Activated T-cell treated with anti-CD3 and anti-CD28 coated beads, Interleukin-2, amount 50 U/mL, for 48 hours (primary cell): ENCODE results near the gene POLE4.

Experiments
- DNase-seq, 2 experiments: peaks; one replicate each; pipeline ENCODE4 v3.0.0-alpha.2; 2020

Gene POLE4

DNA sequence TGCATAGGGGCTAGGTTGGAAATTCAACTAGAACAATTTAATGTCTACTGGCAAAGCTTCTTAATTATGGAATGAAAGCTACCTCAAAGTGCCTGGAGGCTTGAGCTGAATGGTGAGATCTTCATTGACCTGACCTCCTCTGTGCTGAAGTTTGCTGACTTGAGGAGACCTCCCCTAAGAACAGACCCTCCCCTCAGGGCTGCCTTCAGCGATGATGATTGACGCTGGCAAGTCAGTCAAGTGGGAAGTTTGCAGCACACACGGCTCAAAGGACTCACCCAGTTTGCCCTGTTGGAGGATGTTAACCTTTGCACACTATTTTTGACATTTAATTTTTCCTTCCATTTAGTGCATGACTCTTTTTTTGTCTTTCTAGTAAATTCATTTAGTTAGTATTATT is 17.2 kb upstream of the POLE4 start:
- no peak for DNase-seq

DNA sequence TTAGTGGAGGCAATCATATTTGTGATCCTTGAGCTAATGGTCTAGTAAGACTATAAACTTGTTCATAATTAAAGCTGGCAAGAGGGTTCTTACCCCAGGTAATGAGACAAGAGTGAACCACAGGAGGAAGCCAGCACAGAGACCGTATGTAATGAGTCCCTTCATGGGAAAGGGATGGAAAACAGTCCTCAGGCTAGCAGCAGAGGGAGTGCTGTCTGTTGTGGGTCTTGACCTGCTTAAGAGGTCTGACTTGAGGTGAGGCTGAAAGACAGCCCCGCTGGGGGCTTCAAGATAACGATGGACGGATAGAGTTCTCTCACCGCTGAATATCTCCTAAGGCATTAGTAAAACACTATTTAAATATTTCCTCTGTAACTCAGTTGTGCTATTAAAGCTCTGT is 16.2 kb upstream of the POLE4 start:
- no peak for DNase-seq

DNA sequence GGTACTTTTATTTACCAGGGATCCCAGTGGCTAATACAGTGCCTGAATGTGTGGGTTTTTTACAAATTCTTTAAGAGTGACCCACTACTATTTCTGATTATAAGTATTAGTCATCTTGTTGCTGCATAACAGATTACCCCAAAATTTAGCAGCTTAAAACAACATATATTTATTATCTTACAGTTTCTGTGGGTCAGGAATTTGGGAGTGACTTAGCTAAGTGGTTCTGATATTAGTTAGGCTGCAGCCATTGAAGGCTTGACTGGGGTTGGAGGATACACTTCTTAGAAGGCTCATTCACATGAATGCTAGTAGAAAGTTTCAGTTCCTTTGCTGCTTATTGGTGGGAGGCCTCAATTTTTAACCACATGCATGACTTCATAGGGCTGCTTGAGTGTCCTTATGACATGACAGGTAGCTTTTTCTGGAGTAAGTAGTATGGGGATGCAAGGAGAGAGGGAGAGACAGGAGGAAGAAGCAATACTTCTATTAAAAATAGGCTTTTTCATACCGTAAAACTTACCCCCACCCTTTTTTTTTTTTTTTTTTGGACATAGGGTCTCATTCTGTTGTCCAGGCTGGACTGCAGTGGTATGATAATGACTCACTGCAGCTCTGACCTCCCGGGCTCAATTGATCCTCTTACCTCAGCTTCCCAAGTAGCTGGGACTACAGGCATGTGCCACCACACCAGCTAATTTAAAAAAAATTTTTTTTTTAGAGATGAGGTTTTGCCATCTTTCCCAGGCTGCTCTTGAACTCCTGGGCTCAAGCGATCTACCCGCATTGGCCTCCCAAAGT is 13.3 kb upstream of the POLE4 start:
- no peak for DNase-seq

DNA sequence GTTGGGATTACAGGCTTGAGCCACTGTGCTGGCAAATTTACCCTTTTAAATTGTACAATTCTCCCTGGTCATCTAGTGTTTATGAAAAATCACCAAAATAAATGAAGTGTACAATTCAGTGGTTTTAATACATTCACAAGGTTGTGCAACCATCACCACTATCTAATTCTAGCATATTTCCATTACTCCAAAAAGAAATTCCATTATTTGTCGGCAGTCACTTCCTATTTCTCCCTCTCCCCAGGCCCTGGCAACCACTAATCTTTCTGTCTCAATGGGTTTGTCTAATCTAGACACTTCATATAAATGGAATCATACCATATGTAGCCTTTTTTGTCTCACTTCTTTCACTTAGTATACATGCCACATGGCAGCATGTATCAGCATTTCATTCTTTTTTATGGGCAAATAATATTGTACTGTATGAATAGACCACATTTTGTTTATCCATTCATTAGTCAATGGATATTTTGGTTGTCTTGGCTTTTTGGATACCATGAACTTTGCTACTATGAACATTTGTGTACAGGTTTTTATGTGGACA is 12.6 kb upstream of the POLE4 start:
- no peak for DNase-seq

DNA sequence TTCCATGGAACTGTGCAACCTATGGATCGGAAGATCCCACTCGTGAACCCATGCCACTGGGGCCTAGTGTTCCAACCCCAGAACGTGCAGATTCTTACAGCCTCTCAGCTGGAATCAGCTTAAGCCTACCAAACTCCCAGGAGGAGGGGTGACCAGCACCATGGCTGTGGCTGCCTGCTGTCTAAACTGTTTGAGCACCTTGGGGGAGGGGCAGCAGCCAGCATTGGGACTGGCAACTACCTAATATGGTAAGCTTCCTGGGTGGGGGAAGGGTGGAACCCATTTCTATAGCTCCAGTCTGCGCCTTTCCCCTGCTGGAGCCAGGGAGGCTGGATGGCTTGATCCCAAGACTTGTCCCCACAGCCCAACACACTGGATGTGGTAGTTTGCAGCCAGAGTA is 10.7 kb upstream of the POLE4 start:
- DNase-seq = no peak

DNA sequence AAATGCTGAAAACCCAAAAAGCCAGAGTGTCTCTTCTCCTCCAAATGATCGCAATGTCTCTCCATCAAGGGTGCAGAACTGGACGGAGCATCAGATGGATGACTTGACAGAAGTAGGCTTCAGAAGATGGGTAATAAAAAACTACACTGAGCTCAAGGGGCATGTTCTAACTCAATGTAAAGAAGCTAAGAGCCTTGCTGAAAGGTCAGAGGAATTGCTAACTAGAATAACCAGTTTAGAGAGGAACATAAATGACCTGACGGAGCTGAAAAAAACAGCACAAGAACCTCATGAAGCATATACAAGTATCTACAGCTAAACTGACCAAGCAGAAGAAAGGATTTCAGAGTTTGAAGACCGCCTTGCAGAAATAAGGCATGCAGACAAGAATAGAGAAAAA is 9.7 kb upstream of the POLE4 start:
- DNase-seq = no peak

DNA sequence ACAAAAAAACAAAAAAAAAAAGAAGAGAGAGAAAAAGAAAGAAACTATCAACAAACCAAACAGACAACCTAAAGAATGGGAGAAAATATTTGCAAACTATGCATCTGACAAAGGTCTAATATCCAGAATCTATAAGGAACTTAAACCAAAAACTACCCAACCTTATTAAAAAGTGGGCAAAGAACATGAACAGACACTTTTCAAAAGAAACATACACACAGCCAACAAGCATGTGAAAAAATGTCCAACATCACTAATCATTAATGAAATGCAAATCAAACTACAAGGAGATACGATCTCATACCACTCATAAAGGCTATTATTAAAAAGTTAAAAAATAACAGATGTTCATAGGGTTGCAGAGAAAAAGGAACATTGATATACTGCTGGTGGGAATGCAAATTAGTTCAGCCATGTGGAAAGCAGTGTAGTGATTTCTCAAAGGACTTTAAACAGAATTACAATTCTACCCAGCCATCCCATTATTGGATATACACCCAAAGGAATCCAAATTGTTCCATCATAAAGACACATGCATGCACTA is 7.2 kb upstream of the POLE4 start:
- no peak for DNase-seq

DNA sequence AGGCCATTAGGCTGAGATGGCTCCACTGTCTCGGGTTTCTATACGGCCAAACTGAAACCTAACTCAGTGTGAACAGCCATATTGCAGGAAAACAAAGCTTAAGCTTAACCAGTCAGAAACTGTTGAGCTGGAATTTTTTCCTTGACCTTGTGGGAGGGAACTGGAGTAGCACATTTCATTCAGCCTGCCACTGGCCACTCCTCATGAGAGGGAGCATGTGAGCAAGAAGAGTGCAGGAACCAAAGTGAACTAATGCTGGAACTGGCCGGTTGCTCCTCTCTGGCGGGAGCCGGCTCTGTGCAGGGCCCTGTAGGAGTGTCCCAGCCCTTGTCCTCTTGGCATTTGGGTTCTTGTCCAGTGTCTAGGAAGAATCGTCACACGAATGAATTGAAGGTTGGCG is 5.9 kb upstream of the POLE4 start:
- no peak for DNase-seq

DNA sequence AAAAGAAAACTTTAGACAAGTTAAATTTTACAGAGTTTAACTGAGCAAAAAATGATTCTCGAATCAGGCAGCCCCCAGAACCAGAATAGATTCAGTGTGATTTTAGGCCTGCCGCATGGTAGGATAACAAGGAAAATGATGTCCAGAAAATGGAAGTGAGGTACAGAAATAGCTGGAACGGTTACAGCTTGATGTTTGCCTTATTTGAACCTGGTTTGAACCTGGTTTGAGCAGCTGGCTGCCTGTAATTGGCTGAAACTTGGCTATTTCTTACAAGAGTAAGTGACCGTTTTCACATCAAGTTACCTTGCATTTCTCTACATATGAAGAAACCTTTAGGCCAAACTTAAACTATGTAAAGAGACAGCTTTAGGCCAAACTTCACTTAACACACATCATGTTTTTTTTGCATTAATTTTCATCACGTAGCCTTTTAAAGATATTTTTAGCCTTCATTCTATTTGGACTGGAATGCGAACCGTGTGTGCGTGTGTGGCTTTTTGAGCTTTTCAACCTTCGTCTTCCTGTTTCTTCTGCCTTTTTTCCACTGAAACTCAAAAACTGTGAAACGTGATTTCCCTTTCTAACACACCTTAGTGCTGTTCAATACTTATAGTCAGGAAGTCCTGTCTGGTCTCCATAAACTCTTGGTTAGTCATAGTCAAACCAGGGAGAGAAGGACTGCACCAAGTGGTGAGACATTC is 4.5 kb upstream of the POLE4 start:
- DNase-seq = no peak

DNA sequence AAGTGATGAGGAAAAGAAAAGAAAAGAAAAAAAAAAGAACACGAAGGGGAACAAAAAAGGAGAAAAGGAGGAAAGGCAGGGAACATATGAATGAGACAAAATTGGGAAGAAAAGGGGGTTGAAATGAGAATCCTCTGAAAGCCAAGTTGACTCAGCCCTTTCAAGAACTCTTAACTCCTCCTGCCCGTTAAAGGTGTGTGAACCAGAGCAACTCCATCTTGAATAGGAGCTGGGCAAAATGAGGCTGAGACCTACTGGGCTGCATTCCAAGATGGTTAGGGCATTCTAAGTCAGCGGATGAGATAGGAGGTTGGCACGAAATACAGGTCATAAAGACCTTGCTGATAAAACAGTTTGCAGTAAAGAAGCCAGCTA is 4.0 kb upstream of the POLE4 start:
- no peak for DNase-seq

DNA sequence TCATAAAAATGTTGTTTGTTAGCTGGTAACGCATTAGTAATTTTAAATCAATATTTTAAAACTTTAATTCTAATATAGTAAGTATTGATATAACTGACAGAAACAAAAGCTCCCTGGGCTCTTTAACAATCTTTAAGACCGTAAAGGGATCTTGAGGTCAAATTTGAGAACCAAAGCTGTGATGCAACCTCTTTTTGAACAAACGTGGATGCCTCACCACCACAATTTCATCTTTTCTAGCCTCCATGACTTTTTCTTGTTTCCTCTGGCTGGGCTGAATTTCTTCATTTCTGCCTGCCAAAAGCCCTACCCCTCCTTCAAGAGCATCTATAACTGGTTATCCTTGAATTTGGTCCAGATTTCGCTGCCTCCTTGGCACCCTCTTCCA is 563 bp upstream of the POLE4 start:
- no peak for DNase-seq

DNA sequence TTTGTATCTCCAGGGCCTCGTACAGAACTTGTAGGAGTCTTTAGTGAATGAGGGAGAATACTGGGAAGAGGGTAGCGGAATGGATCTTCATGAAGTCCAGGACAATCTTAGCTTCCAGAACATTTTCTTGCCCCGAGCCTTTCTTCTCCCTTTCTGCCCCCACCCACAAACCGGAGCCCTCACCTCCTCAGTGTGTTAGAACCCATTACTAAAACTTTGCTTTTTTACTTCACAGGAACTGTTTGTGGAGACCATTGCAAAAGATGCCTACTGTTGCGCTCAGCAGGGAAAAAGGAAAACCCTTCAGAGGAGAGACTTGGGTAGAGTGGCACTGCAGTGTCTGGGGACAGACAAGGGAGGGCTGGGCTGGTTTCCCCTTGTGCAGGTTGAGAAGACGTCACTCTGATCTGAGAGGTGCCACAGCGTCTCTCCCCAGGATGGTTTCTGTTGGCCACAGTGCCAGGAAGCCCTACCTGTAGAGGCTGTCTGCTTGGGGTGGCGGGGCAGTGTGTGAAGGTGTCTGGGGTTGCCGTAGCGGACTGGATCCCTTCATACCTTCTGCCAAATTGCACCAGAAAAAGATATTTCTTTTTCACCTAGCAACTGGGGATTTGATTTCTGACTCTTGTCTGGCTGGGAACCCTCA is 786 bp downstream of the POLE4 start:
- peak; percentile 21 to 23 for DNase-seq

DNA sequence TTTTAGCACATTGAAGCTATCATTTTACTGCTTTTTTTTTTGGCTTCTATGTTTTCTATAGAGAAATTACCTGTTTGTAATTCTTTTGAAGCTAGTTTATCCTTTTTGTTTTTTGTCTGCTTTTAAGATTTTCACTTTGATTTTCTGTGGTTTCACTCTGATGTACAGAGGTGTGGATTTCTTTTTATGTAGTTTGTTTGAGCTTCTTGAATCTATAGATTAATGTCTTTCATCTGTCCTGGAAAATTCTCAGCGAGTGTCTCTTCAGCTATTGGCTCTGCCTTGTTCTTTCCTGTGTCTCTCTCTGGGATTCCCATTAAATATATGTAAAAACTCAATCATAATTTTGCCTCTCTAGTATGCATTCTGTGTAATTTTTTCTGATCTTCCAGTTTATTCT is 8.4 kb downstream of the POLE4 start:
- DNase-seq = no peak

DNA sequence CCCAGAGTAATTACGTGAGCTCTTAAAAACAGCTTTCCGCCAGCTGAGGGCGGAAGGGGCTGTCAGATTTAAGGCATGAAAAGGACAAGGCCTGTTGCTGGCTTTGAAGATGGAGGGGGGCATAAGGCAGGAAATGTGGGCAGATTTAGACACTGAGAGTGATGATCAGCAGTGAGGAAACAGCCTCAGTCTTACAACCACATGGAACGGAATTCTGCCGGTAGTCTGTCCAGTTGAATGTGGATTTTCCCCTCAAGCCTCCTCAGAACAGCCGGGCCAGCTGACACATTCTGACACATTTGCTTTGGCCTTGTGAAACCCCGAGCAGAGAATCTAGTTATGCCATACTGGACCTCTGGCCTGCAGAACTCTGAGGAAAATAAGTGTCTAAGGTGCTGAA is 16.6 kb downstream of the POLE4 start:
- no peak for DNase-seq

DNA sequence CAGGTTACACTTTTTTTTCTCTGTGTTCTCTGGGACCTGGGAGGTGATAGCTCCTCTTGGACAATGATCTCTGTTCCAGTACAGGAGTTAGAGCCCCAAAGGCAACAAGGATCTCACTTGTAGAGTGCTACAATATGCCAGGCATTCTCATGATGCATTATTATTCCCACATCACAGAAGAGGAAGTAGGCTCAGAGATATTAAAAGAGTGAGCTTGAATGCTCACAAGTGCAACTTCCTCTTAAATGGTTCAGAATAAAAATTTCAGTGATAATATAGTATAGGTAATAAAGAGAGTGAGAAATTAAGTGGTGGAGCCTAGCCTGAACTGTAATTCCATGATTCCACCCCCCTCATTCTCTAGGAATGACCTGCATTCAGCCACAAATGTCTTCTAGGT is 21.4 kb downstream of the POLE4 start:
- no peak for DNase-seq

DNA sequence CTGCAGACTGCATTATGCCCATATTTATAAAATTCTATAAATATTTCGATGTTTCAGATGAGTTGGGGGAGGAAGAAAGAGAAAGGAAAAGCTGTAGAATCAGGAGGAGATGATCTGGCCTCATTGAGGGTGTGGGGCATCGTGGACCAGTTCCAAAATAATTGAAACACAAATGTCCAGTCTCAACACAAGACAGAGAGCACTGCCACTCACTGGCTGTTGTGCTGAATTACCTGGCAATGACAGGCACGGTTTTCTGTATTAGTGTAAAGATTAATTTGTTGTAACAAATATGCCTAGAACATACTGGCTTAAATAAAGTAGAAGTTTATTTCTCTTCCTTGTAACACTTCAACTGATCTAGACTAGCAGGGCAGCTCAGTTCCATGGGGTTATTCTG is 24.1 kb downstream of the POLE4 start:
- no peak for DNase-seq

DNA sequence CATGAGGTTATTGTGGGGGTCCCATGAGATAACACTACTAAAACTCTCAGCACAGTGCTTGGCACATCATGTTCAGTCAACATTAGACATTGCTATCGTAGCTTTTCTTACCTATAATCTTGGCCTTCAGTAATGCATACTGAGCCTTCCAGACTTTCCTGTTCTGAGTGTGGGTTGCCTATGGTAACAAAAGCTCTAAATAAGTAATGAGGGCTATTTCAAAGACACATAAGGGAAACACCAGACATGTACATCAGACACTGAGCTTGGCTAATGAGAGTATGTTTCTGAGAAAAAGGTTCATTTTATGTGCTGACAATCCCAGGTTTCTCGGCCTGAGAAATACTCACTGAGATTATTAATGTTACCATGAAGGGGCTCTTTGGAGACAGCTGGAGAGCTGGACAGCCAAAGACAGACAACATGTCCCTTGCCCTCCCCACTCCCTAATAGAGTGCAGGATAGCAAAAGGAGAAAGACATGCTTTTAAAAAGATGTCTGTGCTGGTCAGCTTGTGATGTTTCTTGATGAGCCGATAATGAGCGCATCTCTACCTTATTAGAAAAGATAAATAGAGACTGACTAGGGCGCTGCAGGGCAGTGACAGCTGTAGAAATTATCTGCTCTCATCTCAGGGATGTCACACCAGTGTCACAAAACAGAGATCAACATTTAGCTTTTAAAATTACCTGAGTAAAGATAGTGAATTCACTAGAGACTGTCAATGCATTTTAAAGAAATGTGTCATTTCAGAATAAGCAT is 25.4 kb downstream of the POLE4 start:
- DNase-seq = no peak

DNA sequence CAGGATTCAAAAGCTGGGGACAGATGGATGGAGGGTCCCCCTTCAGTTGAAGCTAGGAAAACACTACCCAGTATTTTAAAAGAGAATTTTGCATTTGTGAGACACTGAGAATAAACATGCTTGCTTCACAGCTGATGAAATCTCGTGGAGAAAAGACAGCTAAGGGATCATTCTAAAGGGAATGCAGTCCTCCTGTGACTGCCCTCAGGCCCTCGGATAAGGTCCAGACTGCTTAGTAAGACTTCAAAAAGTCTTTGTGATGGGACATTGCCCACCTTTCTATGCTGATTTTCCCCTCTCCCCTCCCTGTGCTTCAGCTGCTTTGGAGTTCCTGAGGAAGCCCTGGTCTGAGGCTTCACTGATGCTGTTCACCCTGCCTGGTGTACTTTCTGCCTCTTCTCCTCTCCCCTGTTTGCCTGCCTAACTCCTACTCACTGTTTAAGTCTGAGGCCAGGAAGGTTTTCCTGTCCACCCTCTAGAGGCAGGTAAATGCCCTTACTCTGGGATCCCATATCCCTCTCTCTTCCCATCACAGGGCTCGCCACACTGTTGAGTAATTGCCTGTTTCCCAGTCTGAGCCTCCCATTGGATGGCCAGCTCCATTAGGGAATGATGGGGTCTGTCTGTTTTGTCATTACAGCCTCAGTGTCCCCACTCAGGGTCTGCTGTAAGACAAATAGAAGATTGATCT is 26.6 kb downstream of the POLE4 start:
- DNase-seq = no peak

DNA sequence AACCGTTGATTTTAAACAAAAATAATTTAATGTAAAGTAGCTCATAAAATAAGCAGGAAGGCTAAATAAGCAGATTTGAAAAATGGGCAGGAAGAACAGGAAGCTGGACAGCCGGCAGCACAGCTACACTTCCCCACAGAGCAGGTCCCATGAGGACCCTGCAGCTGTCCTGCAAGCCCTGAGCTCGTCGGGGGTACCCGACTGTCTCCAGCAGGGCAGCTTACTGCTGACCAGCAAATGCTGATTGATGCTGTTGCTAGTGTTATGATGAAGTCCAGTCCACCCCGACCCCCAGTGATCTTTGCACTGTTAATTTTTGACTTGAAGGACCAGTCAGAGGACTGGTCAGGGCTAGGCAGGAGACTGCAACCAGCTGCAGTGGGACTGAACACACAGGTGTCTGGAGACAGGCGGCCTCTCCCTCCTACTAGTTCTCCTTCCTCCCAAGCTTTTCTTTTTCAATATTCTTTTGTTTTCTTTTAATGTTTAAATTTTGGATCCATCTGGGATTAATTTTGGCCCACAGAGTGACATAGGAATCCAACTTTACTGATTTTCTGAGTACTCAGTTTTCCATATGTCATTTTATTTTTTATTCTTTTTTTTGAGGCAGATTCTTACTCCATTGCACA is 27.7 kb downstream of the POLE4 start:
- no peak for DNase-seq

DNA sequence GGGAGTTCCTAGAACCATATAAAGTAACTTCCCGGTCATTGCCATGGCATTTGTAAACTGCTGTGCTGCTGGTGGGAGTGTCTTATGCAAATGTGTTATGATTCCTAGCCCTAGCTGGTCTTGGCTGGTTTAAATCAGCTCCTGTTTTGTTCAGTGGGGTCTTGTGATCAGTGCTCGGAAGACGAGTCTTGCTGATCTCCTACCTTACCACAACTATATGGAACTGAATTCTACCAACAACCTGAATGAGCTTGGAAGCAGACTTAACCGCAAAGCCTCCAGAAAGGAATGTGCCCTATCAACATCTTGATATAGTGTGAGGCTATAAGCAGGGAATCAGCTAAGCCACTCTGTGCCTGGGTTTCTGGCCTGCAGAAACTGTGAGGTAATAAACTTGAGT is 33.5 kb downstream of the POLE4 start:
- no peak for DNase-seq

DNA sequence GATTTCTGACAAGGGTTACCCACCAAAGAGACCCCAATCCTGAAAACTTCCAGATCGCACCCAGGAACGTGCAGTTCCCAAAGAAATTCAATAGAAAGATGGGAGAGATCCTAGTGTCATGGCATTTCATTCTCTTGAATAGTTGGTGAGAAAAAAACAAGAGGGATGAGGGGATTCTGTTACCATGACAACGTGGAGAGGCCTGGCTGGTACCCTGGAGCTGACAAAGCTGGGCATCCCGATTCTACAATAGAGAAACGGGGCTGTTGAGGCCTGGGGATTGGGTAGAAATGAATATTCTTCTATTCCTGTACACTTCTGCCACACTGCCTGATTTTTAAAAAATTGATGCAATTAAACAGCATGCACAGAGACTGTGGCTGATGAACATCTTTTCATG is 41.0 kb downstream of the POLE4 start:
- DNase-seq = no peak

DNA sequence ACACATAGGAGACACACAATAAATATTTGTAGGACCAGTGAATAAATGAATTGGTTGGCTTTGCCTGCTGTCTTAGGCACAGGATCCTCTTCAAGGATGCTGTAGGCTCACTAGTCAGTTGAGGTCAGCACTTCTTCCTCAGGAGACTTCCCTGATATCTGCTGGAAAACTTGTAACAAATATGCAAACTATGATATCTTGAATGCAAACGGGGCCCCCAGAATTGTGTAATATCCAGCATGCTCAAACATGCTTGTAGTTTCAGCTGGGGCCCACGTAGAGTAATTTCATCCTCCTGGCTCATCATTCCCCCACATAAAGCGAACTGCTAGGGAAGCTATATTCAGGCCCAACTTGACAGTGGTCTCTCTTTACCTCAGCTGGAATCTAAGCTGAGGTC is 43.6 kb downstream of the POLE4 start:
- DNase-seq = no peak
